Tibial nerve (tissue), 4 donors: ENCODE measurements around the gene SPOCK3. TPM values are rescaled to one million over a fixed set of nuclear protein-coding genes. Genes with fewer than 3 reads are reported as not detected.

Experiments used
- DNase-seq, 2 donors: peaks; one replicate each; pipeline ENCODE4 v3.0.0-alpha.2; 2019; ENCODE audit warnings: low spot score in 2 of 2
- H3K27ac ChIP-seq, 4 donors: fragments of 200-600 bp; sonication (generic) in 3 of 4; one replicate each; pipeline ENCODE4 v1.5.1; 2017 to 2019; ENCODE audit warnings: mild to moderate bottlenecking in 1 of 4
- H3K27me3 ChIP-seq, 2 donors: fragments of 200-600 bp; sonication (generic) in 1 of 2; one replicate each; pipeline versions ENCODE4 v1.5.1 to v1.6.0; 2017 to 2019
- H3K36me3 ChIP-seq, 3 donors: fragments of 200-600 bp; sonication (generic); one replicate each; pipeline ENCODE4 v1.5.1; 2018 to 2019
- H3K4me1 ChIP-seq, 4 donors: fragments of 200-600 bp; sonication (generic) in 3 of 4; one replicate each; pipeline ENCODE4 v1.5.1; 2017 to 2019
- H3K4me3 ChIP-seq, 4 donors: fragments of 200-600 bp; sonication (generic) in 3 of 4; one replicate each; pipeline ENCODE4 v1.5.1; 2017 to 2019; ENCODE audit warnings: mild to moderate bottlenecking in 1 of 4, moderate library complexity in 1 of 4
- H3K9me3 ChIP-seq, 4 donors: fragments of 200-600 bp; sonication (generic) in 3 of 4; one replicate each; pipeline ENCODE4 v1.5.1; 2017 to 2019
- EP300 ChIP-seq, 2 donors: sonication (generic); formaldehyde crosslinking; IDR thresholded peaks; one replicate each; pipeline ENCODE4 v1.6.1; 2017; ENCODE audit warnings: antibody characterized with exemption in 2 of 2, mild to moderate bottlenecking in 1 of 2
- POLR2A ChIP-seq, 2 donors: fragments of 450-650 bp; IDR thresholded peaks; one replicate each; pipeline ENCODE4 v1.6.1; 2017; ENCODE audit warnings: antibody characterized with exemption in 2 of 2, mild to moderate bottlenecking in 2 of 2, moderate library complexity in 2 of 2
- WGBS, 2 donors: methylation state at CpG; one replicate each; pipeline ENCODE4 v1.1.5; 2018; 5-methylcytosine and 5-hydroxymethylcytosine counted together
- total RNA-seq, 4 donors: library from RNA; depleted of rRNA; stranded (reverse); fragments of >200 nt; gene quantifications; one replicate each; pipeline ENCODE4 v1.1.0, GENCODE V29; 2016
- TF ChIP-seq, protein P1 (sequence below), 5 experiments: fragments of 200-600 bp in 3 of 5; fragments of 450-650 bp in 2 of 5; sonication (generic) in 3 of 5; IDR thresholded peaks; one replicate each; pipeline ENCODE4 v1.5.1; 2016 to 2019; ENCODE audit warnings: antibody characterized with exemption in 5 of 5, mild to moderate bottlenecking in 3 of 5, moderate library complexity in 2 of 5

Gene SPOCK3
- total RNA-seq, 4 donors from 2014 or later, result 1.5 TPM; not detected in 3

- no peak overlapping the region for H3K27ac ChIP-seq
- no peaks in the 10 kb centered on the region for H3K36me3 ChIP-seq
- peaks cover 0 to 3% (median 0%) of the 10 kb centered on the region in 4 donors for H3K9me3 ChIP-seq
- no peak overlapping the region for H3K4me3 ChIP-seq
- no peaks in the 10 kb centered on the region for H3K4me1 ChIP-seq
- TF ChIP-seq EP300 (IDR thresholded peaks at IDR 0.05) (no peak), POLR2A (IDR thresholded peaks at IDR 0.05) (no peak)
- WGBS, 2 donors, result 37 to 48% methylated on average over 1 of the region's 1 CpG
- H3K27me3 ChIP-seq, result no peaks in the 10 kb centered on the region
- no peak for DNase-seq
These were observed 181.6 kb downstream of the SPOCK3 start for GRCh38 chr4:167052631-167053091.

DNA sequence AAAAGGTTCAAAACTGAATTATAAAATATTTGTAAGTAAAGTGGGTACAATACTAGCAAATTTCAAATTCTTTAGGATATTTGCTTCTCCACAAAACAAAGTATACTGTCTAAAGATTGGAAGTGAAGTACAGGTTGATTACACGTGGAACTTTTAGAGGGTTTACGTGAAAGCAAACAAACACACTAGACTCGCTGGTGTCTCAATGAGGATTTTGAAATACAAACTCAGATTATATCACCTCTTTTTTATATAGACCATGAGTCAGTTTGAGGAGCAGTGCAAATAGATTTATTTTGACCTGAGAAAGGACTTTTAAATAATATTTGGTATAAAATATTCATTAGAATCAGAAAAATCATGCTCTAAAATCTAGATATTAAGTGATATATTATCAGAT lies 185.0 kb downstream of the SPOCK3 start:
- TF ChIP-seq EP300 (IDR thresholded peaks at IDR 0.05), result no peak
- no peak for TF ChIP-seq POLR2A (IDR thresholded peaks at IDR 0.05)
- TF ChIP-seq, protein P1, sequence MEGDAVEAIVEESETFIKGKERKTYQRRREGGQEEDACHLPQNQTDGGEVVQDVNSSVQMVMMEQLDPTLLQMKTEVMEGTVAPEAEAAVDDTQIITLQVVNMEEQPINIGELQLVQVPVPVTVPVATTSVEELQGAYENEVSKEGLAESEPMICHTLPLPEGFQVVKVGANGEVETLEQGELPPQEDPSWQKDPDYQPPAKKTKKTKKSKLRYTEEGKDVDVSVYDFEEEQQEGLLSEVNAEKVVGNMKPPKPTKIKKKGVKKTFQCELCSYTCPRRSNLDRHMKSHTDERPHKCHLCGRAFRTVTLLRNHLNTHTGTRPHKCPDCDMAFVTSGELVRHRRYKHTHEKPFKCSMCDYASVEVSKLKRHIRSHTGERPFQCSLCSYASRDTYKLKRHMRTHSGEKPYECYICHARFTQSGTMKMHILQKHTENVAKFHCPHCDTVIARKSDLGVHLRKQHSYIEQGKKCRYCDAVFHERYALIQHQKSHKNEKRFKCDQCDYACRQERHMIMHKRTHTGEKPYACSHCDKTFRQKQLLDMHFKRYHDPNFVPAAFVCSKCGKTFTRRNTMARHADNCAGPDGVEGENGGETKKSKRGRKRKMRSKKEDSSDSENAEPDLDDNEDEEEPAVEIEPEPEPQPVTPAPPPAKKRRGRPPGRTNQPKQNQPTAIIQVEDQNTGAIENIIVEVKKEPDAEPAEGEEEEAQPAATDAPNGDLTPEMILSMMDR (IDR thresholded peaks at IDR 0.05), result no peak
- Histone ChIP-seq H3K4me1 (no peaks in the 10 kb centered on the region), H3K9me3 (no peaks in the 10 kb centered on the region), H3K36me3 (no peaks in the 10 kb centered on the region), H3K27me3 (no peaks in the 10 kb centered on the region), H3K27ac (no peak overlapping the region), H3K4me3 (no peak overlapping the region)
- no peak for DNase-seq
- 88 to 90% methylated on average over 3 of the region's 3 CpGs for WGBS, 2 donors

DNA sequence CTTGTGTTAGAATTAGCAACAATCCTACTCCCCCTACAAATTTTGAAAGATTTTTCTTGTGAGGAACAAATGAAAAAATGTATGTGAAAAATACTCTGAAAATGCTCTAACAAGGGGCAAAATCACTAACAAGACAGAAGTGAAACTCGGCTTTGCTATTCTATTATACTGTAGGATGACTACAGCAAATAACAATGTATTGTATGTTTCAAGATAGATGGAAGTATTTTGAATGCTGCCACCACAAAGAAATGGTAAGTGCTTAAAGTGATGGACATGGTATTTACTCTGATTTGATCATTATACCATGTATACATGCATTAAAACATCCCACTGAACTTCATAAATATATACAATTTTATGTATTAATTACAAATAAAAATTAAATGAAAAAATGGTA lies 192.8 kb downstream of the SPOCK3 start:
- no peaks in the 10 kb centered on the region for H3K36me3 ChIP-seq
- no peaks in the 10 kb centered on the region for H3K4me1 ChIP-seq
- no peaks in the 10 kb centered on the region for H3K27me3 ChIP-seq
- no peaks in the 10 kb centered on the region for H3K9me3 ChIP-seq
- TF ChIP-seq, protein P1 (IDR thresholded peaks at IDR 0.05), result no peak
- TF ChIP-seq POLR2A (IDR thresholded peaks at IDR 0.05), result no peak
- no peak for TF ChIP-seq EP300 (IDR thresholded peaks at IDR 0.05)
- DNase-seq, result no peak
- H3K27ac ChIP-seq, result no peak overlapping the region
- WGBS, 2 donors, result 40 to 56% methylated on average over 1 of the region's 1 CpG
- H3K4me3 ChIP-seq, result no peak overlapping the region

DNA sequence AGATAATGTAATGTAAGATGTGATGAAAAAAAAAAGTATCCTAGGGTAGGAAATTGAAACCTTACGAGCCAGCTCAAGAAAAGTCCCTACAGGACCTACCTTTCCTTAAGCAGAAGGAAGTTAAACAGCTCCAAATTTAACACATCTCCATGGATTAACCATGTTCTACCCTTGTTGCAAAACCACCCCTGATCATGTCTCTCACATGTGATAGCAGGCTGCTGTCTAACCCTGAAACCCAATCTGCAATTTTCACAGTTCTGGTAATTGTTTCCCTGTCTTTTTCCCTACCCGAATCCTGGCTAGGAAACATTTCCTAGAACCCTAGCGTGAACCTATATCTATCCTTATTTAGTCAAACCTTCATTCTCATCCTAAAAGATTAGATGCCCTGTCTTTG lies 198.9 kb downstream of the SPOCK3 start:
- Histone ChIP-seq H3K4me1 (no peaks in the 10 kb centered on the region), H3K27me3 (no peaks in the 10 kb centered on the region), H3K9me3 (no peaks in the 10 kb centered on the region), H3K4me3 (no peak overlapping the region), H3K27ac (no peak overlapping the region), H3K36me3 (no peaks in the 10 kb centered on the region)
- TF ChIP-seq, protein P1 (IDR thresholded peaks at IDR 0.05), result no peak
- TF ChIP-seq EP300 (IDR thresholded peaks at IDR 0.05), result no peak
- no peak for TF ChIP-seq POLR2A (IDR thresholded peaks at IDR 0.05)
- no peak for DNase-seq
- 85 to 88% methylated on average over 3 of the region's 3 CpGs for WGBS, 2 donors

GRCh38 chr4:167034983-167035382 lies 199.3 kb downstream of the SPOCK3 start:
- Histone ChIP-seq H3K36me3 (no peaks in the 10 kb centered on the region), H3K9me3 (no peaks in the 10 kb centered on the region), H3K4me3 (no peak overlapping the region), H3K27ac (no peak overlapping the region), H3K4me1 (no peaks in the 10 kb centered on the region), H3K27me3 (no peaks in the 10 kb centered on the region)
- DNase-seq, result no peak
- WGBS, 2 donors, result 20 to 30% methylated on average over 2 of the region's 2 CpGs
- TF ChIP-seq POLR2A (IDR thresholded peaks at IDR 0.05) (no peak), EP300 (IDR thresholded peaks at IDR 0.05) (no peak)
- TF ChIP-seq, protein P1 (IDR thresholded peaks at IDR 0.05), result no peak

GRCh38 chr4:167032871-167033270 lies 201.4 kb downstream of the SPOCK3 start:
- no peaks in the 10 kb centered on the region for H3K9me3 ChIP-seq
- no peak for DNase-seq
- no peak overlapping the region for H3K4me3 ChIP-seq
- no peaks in the 10 kb centered on the region for H3K36me3 ChIP-seq
- no peak overlapping the region for H3K27ac ChIP-seq
- 83% methylated on average over 3 of the region's 3 CpGs for WGBS, 2 donors
- no peaks in the 10 kb centered on the region for H3K27me3 ChIP-seq
- H3K4me1 ChIP-seq, result no peaks in the 10 kb centered on the region
- TF ChIP-seq, protein P1 (IDR thresholded peaks at IDR 0.05), result no peak
- TF ChIP-seq POLR2A (IDR thresholded peaks at IDR 0.05) (no peak), EP300 (IDR thresholded peaks at IDR 0.05) (no peak)
